Duodenal mucosa (tissue), 2 donors: Measurements from ENCODE around the gene ASPG.

Experiments used
- H3K27ac ChIP-seq: one replicate; pipeline ENCODE4 v1.7.0; 2013; ENCODE audit warnings: low read depth, low read length
- H3K27me3 ChIP-seq, 2 donors: one replicate each; pipeline ENCODE4 v1.7.0; 2013; ENCODE audit warnings: low read length in 2 of 2, control low read depth in 1 of 2; ENCODE audit not compliant: insufficient read depth in 2 of 2, control insufficient read depth in 1 of 2
- H3K36me3 ChIP-seq, 2 donors: one replicate each; pipeline ENCODE4 v1.7.0; 2013; ENCODE audit warnings: low read length in 2 of 2, control low read depth in 1 of 2; ENCODE audit not compliant: insufficient read depth in 2 of 2, control insufficient read depth in 1 of 2
- H3K4me1 ChIP-seq, 2 donors: one replicate each; pipeline ENCODE4 v1.7.0; 2013; ENCODE audit warnings: low read length in 2 of 2, control low read depth in 1 of 2; ENCODE audit not compliant: insufficient read depth in 2 of 2, control insufficient read depth in 1 of 2
- H3K4me3 ChIP-seq, 2 donors: one replicate each; pipeline ENCODE4 v1.7.0; 2013; ENCODE audit warnings: low read length in 2 of 2, low read depth in 1 of 2
- H3K9ac ChIP-seq, 2 donors: one replicate each; pipeline ENCODE4 v1.7.0; 2013; ENCODE audit warnings: low read length in 2 of 2, low read depth in 1 of 2
- H3K9me3 ChIP-seq, 2 donors: one replicate each; pipeline ENCODE4 v1.7.0; 2013; ENCODE audit warnings: low read length in 2 of 2, control low read depth in 1 of 2; ENCODE audit not compliant: control insufficient read depth in 1 of 2

The ASPG gene

GRCh38 chr14:104100171-104101085, 14.9 kb downstream of the ASPG start:
- Histone ChIP-seq H3K9me3 (no peaks in the 10 kb centered on the region), H3K4me3 (no peak overlapping the region), H3K27ac (no peak overlapping the region), H3K9ac (no peak overlapping the region), H3K36me3 (no peaks in the 10 kb centered on the region), H3K4me1 (peaks cover 14 to 17% of the 10 kb centered on the region in 2 donors), H3K27me3 (peaks cover 0 to 7% of the 10 kb centered on the region in 2 donors)

- Histone ChIP-seq H3K9ac (no peak overlapping the region), H3K27ac (no peak overlapping the region), H3K36me3 (no peaks in the 10 kb centered on the region), H3K9me3 (no peaks in the 10 kb centered on the region), H3K4me1 (peaks cover 16 to 23% of the 10 kb centered on the region in 2 donors), H3K4me3 (no peak overlapping the region), H3K27me3 (peaks cover 0 to 7% of the 10 kb centered on the region in 2 donors)
These were observed 15.7 kb downstream of the ASPG start for GRCh38 chr14:104101086-104101621.

GRCh38 chr14:104101651-104102281, 16.3 kb downstream of the ASPG start:
- H3K9ac ChIP-seq: no peak overlapping the region
- peaks cover 0 to 7% of the 10 kb centered on the region in 2 donors for H3K27me3 ChIP-seq
- no peak overlapping the region for H3K27ac ChIP-seq
- peaks cover 19 to 23% of the 10 kb centered on the region in 2 donors for H3K4me1 ChIP-seq
- no peak overlapping the region for H3K4me3 ChIP-seq
- no peaks in the 10 kb centered on the region for H3K9me3 ChIP-seq
- H3K36me3 ChIP-seq: no peaks in the 10 kb centered on the region

GRCh38 chr14:104102282-104102914, 16.9 kb downstream of the ASPG start:
- no peak overlapping the region for H3K27ac ChIP-seq
- H3K4me1 ChIP-seq: peaks cover 19 to 23% of the 10 kb centered on the region in 2 donors
- H3K4me3 ChIP-seq: no peak overlapping the region
- peaks cover 0 to 7% of the 10 kb centered on the region in 2 donors for H3K27me3 ChIP-seq
- no peaks in the 10 kb centered on the region for H3K9me3 ChIP-seq
- H3K36me3 ChIP-seq: no peaks in the 10 kb centered on the region
- H3K9ac ChIP-seq: no peak overlapping the region

- Histone ChIP-seq H3K4me1 (peaks cover 19 to 23% of the 10 kb centered on the region in 2 donors), H3K36me3 (no peaks in the 10 kb centered on the region), H3K27me3 (peaks cover 0 to 13% of the 10 kb centered on the region in 2 donors), H3K9me3 (no peaks in the 10 kb centered on the region), H3K27ac (no peak overlapping the region), H3K4me3 (no peak overlapping the region), H3K9ac (no peak overlapping the region)
These were observed 17.6 kb downstream of the ASPG start for GRCh38 chr14:104103061-104103445.

GRCh38 chr14:104103446-104104075, 18.1 kb downstream of the ASPG start:
- H3K9ac ChIP-seq: no peak overlapping the region
- H3K27ac ChIP-seq: no peak overlapping the region

GRCh38 chr14:104104076-104104901, 18.8 kb downstream of the ASPG start:
- Histone ChIP-seq H3K9me3 (no peaks in the 10 kb centered on the region), H3K9ac (no peak overlapping the region), H3K36me3 (no peaks in the 10 kb centered on the region), H3K4me1 (peaks cover 23 to 25% of the 10 kb centered on the region in 2 donors), H3K4me3 (no peak overlapping the region), H3K27me3 (peaks cover 0 to 13% of the 10 kb centered on the region in 2 donors), H3K27ac (no peak overlapping the region)

More at GRCh38 chr14:104103446-104104075, 18.1 kb downstream of the ASPG start:
- H3K9me3 ChIP-seq: no peaks in the 10 kb centered on the region
- peaks cover 0 to 13% of the 10 kb centered on the region in 2 donors for H3K27me3 ChIP-seq
- H3K4me3 ChIP-seq: no peak overlapping the region
- H3K4me1 ChIP-seq: peaks cover 22 to 23% of the 10 kb centered on the region in 2 donors
- no peaks in the 10 kb centered on the region for H3K36me3 ChIP-seq

GRCh38 chr14:104105071-104105821, 19.7 kb downstream of the ASPG start:
- Histone ChIP-seq H3K36me3 (no peaks in the 10 kb centered on the region), H3K27ac (no peak overlapping the region), H3K9ac (no peak overlapping the region), H3K4me3 (no peak overlapping the region), H3K4me1 (peaks cover 20 to 25% of the 10 kb centered on the region in 2 donors), H3K9me3 (no peaks in the 10 kb centered on the region), H3K27me3 (peaks cover 0 to 13% of the 10 kb centered on the region in 2 donors)
